ENCODE data around the gene VAV2.

VAV2 gene

GRCh38 chr9:133888048-133888808, 103.9 kb downstream of the VAV2 start:
- no peak for DNase-seq

- DNase-seq, result no peak
These were observed 104.5 kb downstream of the VAV2 start for GRCh38 chr9:133887540-133888047.

DNA sequence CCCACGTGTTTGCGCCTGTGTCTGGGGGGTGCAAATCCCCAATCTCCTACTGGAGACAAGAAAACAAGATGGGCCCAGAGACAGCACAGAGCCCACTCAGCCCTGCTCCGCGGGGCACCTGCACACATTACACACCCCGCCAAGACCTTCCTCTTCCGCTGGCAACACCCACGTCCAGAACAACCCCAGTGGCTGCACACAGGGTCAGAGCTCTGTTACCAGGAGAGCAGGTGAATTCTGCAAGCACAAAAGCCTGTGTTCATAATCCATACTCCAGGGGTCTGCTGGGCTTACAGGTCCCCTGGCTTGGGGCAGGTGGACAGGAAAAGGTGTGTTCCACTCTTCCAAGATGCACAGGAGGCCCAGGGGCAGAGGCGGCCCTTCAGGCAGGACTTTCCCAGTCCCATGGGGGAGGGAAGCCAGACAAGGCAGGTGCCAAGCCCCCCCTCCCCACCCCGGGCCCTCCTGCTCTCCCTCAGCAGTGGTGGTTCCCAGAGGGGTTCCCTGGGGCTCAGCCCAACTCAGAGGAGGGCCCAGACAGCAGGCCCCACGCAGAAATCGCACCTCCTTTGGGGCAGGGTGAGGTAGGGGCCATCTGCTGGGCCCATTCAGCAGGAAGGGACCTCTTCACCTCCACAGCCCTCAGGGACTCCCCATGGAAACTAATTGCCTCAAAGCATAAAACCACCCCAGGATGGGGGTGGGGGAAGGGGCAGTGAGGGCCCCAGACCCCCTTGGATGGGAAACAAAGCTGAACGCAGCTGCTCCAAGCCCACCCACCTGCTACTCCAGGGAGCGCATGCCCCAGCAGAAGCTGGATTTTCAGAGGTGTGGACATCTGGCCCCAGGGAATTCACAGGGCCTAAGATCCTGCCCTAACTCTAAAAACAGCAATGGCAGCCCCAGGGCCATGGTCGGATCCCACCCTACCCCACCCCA, 105.3 kb downstream of the VAV2 start:
- no peak for DNase-seq

DNA sequence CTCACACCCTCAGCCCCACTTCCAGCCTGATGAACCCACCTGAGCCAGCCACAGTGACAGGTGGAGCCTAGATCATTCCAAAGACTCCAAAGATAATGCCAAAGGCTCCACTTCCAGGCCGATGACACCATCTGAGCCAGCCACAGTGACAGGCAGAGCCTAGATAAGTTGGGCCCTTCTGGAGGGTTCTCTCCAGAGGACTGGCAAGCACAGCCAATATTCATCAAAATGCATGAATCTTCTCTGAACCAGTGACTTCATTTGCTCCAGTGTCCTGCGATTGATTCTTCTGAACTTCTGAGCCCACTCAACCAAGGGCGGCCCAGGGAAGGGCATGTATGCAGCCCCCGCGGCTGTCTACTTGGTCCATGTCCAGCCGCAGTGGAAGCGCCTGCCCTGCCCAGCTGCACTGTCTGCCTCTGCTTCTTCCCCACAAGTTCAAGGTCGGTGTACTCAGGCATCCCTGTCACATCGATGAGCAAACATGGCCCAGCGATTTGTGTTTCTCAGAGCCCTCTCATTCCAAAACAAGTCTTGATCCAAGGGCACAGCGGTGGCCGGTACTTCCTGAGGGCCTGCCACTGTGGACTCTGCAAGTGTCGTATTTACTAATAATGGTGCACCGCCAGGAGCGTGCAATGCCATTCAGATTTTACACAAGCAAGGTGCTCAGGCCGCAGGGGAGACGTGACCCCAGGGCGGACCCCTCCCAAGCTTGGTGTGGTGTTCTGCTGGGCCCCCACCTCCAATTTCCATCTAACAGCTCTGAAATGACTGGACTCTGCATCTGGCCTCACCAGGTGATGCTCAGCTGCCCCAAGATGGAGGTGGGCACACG, 107.0 kb downstream of the VAV2 start:
- DNase-seq, result no peak

DNA sequence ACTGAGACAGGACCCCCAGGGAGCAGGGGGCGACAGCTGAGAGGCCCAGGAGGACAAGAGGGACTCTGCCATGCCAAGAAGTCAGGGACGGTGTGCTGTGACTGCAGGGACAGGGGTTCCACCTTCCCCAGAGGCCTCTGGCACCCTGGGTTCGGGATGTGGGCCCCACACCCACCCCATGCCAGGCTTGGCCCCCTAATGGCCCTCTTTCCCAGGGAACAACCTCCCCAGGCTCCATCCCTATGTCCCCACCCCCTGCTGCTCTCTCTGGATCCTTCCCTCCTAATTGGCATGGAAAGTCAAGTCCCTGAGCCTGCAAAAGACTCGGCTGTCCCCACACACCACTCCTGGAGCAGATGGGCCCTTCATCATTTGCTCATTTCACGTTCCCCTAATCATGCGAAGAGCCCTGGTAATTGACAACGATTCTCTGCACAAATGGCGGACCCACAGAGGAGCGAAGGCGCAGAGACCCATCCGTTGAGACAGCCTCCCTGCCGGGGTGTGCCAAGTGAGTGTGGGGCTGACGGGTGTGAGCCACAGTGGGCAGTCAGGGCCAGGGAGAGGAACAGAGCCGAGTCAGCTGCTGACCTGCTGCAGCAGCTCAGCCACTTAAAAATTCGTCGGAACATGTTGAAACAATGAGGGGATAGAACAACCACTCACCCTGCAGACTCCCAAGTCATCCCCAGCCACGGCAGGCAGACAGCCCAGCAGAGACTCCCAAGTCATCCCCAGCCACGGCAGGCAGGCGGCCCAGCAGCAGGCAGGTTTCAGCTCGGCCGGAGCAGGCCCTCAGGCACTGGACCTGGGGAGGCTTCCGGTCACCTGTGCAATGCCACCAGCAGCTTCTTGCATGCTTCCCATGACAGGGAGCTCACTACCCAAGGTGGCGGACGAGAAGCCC, 109.0 kb downstream of the VAV2 start:
- DNase-seq, result no peak

GRCh38 chr9:133881671-133882381, 110.3 kb downstream of the VAV2 start:
- no peak for DNase-seq

DNA sequence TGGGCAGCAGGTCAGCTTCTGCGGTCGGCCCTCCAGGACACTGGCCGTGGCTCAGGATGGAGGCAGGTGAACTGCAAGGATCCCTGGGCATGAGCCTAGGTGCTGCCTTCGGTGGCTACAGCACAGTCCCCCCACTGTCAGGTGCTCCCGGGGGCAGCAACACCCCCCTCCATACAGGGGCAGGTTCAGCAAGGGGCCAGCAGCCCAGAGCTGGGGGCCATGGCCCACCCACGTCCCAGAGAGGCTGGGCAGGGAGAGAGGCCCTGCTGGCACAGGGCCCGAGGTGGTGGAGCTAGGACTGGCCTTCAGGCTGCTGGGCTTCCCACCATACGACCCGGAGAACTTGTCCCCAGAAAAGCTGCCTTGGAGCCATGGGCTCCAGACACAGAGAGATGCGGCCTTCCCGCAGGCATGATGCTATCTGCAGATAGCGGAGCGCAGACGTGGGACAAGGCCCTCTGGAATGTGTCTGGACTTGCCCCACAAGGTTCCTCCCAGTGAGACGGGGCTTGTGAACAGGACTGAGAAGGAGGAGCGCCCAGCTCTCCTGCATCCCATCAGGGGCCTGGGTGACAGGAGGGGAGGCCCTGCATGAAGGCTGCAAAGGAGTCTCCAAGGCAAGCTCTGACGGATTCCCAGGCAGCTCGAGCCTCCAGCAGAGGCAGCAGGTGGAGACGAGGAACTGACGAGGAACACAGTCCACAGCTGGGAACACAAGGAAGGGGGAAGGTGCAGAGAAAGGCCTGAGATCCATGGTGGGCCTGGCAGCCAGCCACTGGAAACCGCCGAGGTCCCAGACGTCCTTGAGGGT, 111.1 kb downstream of the VAV2 start:
- DNase-seq, result no peak

DNA sequence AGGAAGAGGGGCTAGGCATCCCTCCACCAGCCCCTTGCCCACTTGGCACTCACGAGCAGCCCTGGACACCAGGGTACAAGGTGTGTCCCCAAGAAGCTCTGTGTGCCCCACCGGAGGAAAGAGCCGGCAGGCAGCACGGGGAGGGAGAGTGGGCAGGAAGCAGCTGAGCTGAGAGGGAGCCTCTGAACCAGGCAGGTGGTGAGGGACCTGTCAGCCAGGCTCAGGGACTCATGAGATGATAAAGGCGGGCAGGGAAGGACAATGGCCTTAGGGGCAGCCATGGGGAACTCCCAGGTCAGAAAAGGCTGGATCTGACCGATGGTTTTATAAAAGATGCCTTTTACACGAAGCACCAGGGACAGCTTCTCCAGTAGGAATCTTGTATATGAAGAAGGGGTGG, 112.0 kb downstream of the VAV2 start:
- no peak for DNase-seq

DNA sequence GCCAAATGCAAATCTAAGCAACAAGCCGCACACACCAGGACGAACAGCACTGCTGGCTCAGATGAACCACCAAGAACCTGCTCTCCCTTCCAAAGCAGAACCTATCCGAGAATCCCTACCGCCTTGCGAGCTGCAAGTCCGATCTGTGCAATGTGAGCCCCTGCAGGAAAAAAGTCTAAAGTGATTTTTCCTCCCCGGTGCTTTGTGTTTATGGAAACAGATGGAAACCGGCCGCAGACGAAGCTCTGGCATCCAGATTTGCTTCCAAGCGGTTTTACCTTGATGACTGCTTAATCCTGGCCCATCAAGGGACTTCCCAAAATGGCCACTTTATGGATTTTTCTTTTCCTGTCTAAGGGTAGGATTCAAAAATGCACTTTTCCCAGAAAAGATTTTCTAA, 112.5 kb downstream of the VAV2 start:
- DNase-seq, result no peak

DNA sequence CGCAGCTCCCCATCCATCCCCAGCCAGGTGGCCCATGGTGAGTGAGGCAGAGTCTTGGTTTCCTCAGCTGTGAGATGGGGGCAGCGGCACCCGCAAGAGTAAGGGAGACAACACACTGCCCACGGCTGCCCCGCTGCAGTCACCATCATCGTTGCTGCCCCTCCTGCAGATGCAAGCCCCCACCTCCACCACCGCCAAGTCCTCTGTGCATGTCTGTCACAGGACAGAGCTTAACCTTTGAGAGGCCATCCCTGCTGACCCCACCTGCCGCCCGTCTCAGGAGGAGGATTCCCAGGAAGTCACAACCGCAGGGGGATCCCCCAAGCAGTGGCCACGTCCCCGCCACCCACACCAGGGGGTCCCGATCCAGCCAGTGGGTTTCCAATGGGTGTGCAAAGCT, 113.7 kb downstream of the VAV2 start:
- no peak for DNase-seq

- no peak for DNase-seq
These were observed 114.2 kb downstream of the VAV2 start for GRCh38 chr9:133877967-133878366.

DNA sequence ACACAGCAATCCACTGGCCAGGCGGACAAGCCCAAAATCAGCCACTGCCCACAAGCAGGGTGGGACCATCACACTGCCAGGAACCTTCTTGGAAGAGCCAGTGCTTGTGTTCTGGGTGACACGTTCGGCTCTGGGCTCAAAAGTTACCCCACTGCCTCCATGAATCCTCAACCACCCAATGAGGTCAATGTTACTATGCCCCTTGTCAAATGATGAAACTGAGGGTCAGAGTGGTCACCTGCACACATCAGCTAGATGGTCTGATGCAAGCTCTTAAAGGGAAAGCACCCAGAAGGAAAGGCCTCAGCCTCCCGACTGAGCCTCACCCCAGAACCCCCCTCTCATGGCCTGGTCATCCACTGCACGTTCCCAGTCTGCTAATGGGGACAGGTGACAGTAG, 114.8 kb downstream of the VAV2 start:
- DNase-seq, result no peak

DNA sequence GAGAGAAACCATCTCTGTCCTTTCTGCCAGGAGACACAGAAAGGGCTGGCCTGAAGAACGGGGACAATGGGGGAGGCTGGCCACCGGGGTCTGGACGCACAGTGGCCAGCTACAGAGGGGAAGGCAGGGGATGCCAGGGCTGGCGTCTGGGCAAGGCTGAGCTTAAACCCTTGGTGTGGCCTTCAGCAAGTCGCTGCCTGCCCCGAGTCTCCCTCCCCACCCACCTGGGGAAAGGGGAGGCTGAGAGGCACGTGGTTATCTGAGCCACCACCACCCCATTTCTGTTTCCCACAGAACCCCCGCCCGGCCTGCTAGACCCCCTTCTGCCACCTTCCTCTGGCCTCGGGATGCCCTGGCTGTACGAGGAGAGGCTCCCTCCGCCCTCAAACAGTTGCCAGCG, 115.3 kb downstream of the VAV2 start:
- DNase-seq, result peak in 1 of 2 experiments; percentile 25

DNA sequence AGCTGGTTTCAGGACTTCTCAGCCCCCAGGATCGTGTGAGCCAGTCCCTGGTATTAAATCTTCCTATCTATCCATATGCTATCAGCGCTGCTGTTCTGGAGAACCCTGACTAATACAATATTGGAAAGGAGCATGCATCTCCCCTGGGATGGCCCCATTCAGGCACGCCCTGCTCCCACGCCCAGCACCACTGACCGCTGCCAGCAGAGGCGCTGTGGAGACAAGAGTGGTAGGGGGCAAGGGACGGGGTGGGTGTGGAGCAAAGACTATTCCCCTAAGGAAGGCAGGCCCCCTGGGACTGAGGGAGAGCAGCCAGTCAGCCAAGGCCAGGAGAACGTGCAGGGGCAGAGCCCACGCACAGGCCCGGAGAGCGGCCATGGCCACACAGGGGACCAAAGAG, 116.0 kb downstream of the VAV2 start:
- no peak for DNase-seq

DNA sequence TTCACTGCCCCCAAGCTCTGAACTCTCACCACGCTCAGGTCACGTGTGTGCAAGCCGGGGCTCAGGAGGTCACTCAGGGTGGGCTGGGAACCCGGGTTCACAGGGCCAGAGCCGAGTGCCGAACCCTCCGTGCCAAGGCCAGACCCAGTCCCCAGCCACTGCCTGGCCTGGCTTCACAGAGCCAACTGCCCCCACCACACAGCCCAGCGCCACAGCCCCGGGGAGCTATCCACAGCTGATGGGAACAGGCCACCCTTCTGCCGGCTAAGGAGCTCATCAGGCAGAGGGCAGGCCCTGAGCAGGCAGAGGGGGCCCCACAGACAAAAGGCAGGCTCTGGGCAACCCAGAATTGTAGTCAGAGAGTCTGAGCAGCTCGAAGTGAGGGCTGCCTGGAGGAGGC, 117.0 kb downstream of the VAV2 start:
- DNase-seq, result no peak

DNA sequence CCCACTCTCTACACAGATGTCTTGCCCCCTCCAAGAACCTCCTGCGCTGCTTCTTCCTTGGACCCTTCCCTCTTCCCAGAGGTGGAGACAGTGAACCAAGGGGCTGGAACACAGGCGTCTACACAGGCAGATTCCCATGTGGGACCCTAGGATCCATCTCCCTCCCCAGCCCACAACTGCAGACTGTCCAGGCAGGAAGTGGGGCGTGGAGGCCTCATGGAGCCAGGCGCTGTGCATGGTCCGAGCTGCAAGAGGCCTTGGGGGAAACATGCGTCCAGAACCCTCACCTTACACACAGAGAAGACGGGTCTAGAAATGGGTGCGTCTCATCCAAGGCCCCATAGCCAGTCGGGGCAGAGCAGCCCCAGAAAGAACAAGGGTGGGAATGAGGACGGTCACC, 117.5 kb downstream of the VAV2 start:
- DNase-seq, result no peak

- no peak for DNase-seq
These were observed 118.0 kb downstream of the VAV2 start for GRCh38 chr9:133874060-133874657.

- no peak for DNase-seq
These were observed 118.6 kb downstream of the VAV2 start for GRCh38 chr9:133873461-133873891.

- no peak for DNase-seq
These were observed 119.1 kb downstream of the VAV2 start for GRCh38 chr9:133873009-133873408.

All from AML-193 (cell line).